Dermis microvascular lymphatic vessel endothelial cell (primary cell): ENCODE measurements around the gene PRMT3. TPM values are rescaled to one million over a fixed set of nuclear protein-coding genes. Genes with fewer than 3 reads are reported as not detected.
"Not testable (repeated sequence)": the region's sequence is repeated elsewhere in the genome, so short reads cannot be mapped to it uniquely, and the experiment has no call there.

Source experiments
- DNase-seq, 2 donors: peaks; one replicate each; pipeline versions ENCODE4 v3.0.0 to v3.0.0-alpha.2; 2010; ENCODE audit warnings: low read depth in 2 of 2
- total RNA-seq: library from RNA; depleted of rRNA; stranded (reverse); fragments of >200 nt; gene quantifications from 2 replicates; pipeline ENCODE4 v1.2.1, GENCODE V29; 2014

Gene PRMT3
- 13.1 and 13.5 TPM in 2 replicates for total RNA-seq

- peak; percentile 90 to 97 for DNase-seq
Measured at GRCh38 chr11:20387261-20388095, at the start of gene PRMT3. Gene PRMT3 (plus strand): TSS chr11:20387716. CDS start chr11:20387747, 31 bp downstream.

GRCh38 chr11:20342347-20343141 is 45.0 kb upstream of the PRMT3 start:
- no peak for DNase-seq

- DNase-seq, result no peak
Measured at GRCh38 chr11:20351136-20351535, 36.4 kb upstream of the PRMT3 start.

- no peak for DNase-seq
Measured at GRCh38 chr11:20351751-20352262, 35.7 kb upstream of the PRMT3 start.

GRCh38 chr11:20353829-20354434 is 33.6 kb upstream of the PRMT3 start:
- DNase-seq, result peak in 1 of 2 donors; percentile 57

- DNase-seq, result peak in 1 of 2 donors; percentile 65
Measured at GRCh38 chr11:20355221-20356219, 32.0 kb upstream of the PRMT3 start.

GRCh38 chr11:20357150-20357549 is 30.4 kb upstream of the PRMT3 start:
- DNase-seq, result no peak

GRCh38 chr11:20360650-20361049 is 26.9 kb upstream of the PRMT3 start:
- DNase-seq, result no peak

- peak in 1 of 2 donors; percentile 68 for DNase-seq
Measured at GRCh38 chr11:20362481-20362880, 25.0 kb upstream of the PRMT3 start.

- no peak for DNase-seq
Measured at GRCh38 chr11:20363149-20363499, 24.4 kb upstream of the PRMT3 start.

- DNase-seq, result peak in 1 of 2 donors; percentile 58
Measured at GRCh38 chr11:20363500-20364340, 23.8 kb upstream of the PRMT3 start, which contains the start of gene HTATIP2. Gene HTATIP2 (plus strand): TSS chr11:20363714. CDS start chr11:20364238, 524 bp downstream.

- no peak for DNase-seq
Measured at GRCh38 chr11:20364341-20364792, 23.1 kb upstream of the PRMT3 start.

GRCh38 chr11:20365465-20365864 is 22.1 kb upstream of the PRMT3 start:
- not testable (repeated sequence) for DNase-seq

- DNase-seq, result peak; percentile 55 to 88
Measured at GRCh38 chr11:20367313-20367948, 20.1 kb upstream of the PRMT3 start.

- no peak for DNase-seq
Measured at GRCh38 chr11:20368438-20368837, 19.1 kb upstream of the PRMT3 start.

- no peak for DNase-seq
Measured at GRCh38 chr11:20369826-20370225, 17.7 kb upstream of the PRMT3 start.

- no peak for DNase-seq
Measured at GRCh38 chr11:20372081-20372626, 15.4 kb upstream of the PRMT3 start.

- DNase-seq, result no peak
Measured at GRCh38 chr11:20373147-20373546, 14.4 kb upstream of the PRMT3 start.
